Tibial nerve (tissue), 4 donors: ENCODE measurements around the gene S100A6.

ENCODE experiments used
- CTCF ChIP-seq, 5 experiments: fragments of 200-600 bp in 3 of 5; fragments of 450-650 bp in 2 of 5; sonication (generic) in 3 of 5; IDR thresholded peaks; one replicate each; pipeline ENCODE4 v1.5.1; 2016 to 2019; ENCODE audit warnings: antibody characterized with exemption in 5 of 5, mild to moderate bottlenecking in 3 of 5, moderate library complexity in 2 of 5
- EP300 ChIP-seq, 2 donors: sonication (generic); formaldehyde crosslinking; IDR thresholded peaks; one replicate each; pipeline ENCODE4 v1.6.1; 2017; ENCODE audit warnings: antibody characterized with exemption in 2 of 2, mild to moderate bottlenecking in 1 of 2
- POLR2A ChIP-seq, 2 donors: fragments of 450-650 bp; IDR thresholded peaks; one replicate each; pipeline ENCODE4 v1.6.1; 2017; ENCODE audit warnings: antibody characterized with exemption in 2 of 2, mild to moderate bottlenecking in 2 of 2, moderate library complexity in 2 of 2

DNA sequence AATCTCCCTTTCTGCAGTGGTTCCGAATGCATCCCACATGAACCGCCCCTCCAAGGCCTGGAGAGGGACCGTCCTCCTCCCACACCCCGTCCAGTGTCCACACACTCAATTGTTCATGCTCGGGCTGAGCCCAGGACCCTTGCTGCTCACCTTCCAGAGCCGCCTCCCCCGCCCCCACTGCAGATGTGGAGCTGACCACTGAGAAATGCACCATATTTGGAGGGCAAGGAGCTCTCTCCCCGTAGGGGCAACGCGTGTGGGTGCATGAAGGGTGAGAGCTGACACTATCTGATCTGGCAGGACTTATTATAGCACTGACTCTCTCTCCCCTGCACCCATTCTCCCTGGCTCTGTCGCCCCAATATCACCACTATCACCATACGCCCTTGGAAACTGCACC, 17.3 kb upstream of the S100A6 start:
- TF ChIP-seq CTCF (IDR thresholded peaks at IDR 0.05) (no peak), POLR2A (IDR thresholded peaks at IDR 0.05) (no peak), EP300 (IDR thresholded peaks at IDR 0.05) (no peak)
